Left renal pelvis (tissue), 4 donors: ENCODE measurements around the gene EHMT1. TPM values are rescaled to one million over a fixed set of nuclear protein-coding genes. Genes with fewer than 3 reads are reported as not detected.
"Not testable (repeated sequence)": the region's sequence is repeated elsewhere in the genome, so short reads cannot be mapped to it uniquely, and the experiment has no call there.

ENCODE experiments used
- DNase-seq, 4 donors: peaks; one replicate each; pipeline ENCODE4 v3.0.0-alpha.2; 2013; ENCODE audit warnings: low read depth in 4 of 4, low spot score in 3 of 4
- polyA plus RNA-seq, 4 donors: library from polyadenylated mRNA; unstranded; fragments of 120-200 nt; gene quantifications; one replicate each; pipeline ENCODE4 v1.2.1, GENCODE V29; 2013; ENCODE audit not compliant: insufficient read length in 4 of 4

Gene EHMT1
- polyA plus RNA-seq, 4 donors = 61.2 to 81.3 (median 72.9) TPM

GRCh38 chr9:137877506-137878122 lies 258.8 kb downstream of the EHMT1 start, which contains the start of gene CACNA1B:
TSS of gene CACNA1B (plus strand) at chr9:137877782. CDS start at chr9:137877934, 152 bp downstream.
- DNase-seq = not testable (repeated sequence)

- DNase-seq = peak; percentile 16 to 59 (median 50)
Measured at GRCh38 chr9:137878146-137878941, 259.5 kb downstream of the EHMT1 start.

GRCh38 chr9:137879052-137879451 lies 260.2 kb downstream of the EHMT1 start:
- DNase-seq = no peak

GRCh38 chr9:137879566-137880150 lies 260.9 kb downstream of the EHMT1 start:
- DNase-seq = no peak

- DNase-seq = no peak
Measured at GRCh38 chr9:137880160-137880975, 261.6 kb downstream of the EHMT1 start.

- no peak for DNase-seq
Measured at GRCh38 chr9:137880976-137881530, 262.2 kb downstream of the EHMT1 start.

- DNase-seq = no peak
Measured at GRCh38 chr9:137881591-137882505, 263.0 kb downstream of the EHMT1 start.

GRCh38 chr9:137882506-137882821 lies 263.7 kb downstream of the EHMT1 start:
- DNase-seq = no peak

- DNase-seq = not testable (repeated sequence)
Measured at GRCh38 chr9:137883977-137884376, 265.2 kb downstream of the EHMT1 start.

- not testable (repeated sequence) for DNase-seq
Measured at GRCh38 chr9:137884547-137884946, 265.7 kb downstream of the EHMT1 start.

- not testable (repeated sequence) for DNase-seq
Measured at GRCh38 chr9:137885121-137885520, 266.3 kb downstream of the EHMT1 start.

Other genes starting within 250 kb of the EHMT1 start
- gene EXD3, start 195.8 kb upstream of the EHMT1 start, polyA plus RNA-seq = 10 to 100 TPM in 2 of 4 donors, 1 to 10 TPM in 2; 8.4 to 26.9 (median 11.4) TPM
- 10 to 100 TPM in 1 of 4 donors, 1 to 10 TPM in 3; 2.5 to 10.9 (median 4.3) TPM for gene NOXA1, start 195.6 kb upstream of the EHMT1 start, polyA plus RNA-seq
- under 1 TPM; 0.20 to 0.70 (median 0.32) TPM for gene ENTPD8, start 177.6 kb upstream of the EHMT1 start, polyA plus RNA-seq
- gene NSMF, start 159.7 kb upstream of the EHMT1 start, polyA plus RNA-seq = 10 to 100 TPM; 40.4 to 51.3 (median 46.4) TPM
- gene PNPLA7, start 68.6 kb upstream of the EHMT1 start, polyA plus RNA-seq = 1 to 10 TPM; 1.4 to 4.6 (median 2.8) TPM
- gene MRPL41, start 67.1 kb upstream of the EHMT1 start, polyA plus RNA-seq = 10 to 100 TPM; 11.7 to 30.7 (median 16.4) TPM
- 10 to 100 TPM; 35.3 to 69.8 (median 41.6) TPM for gene DPH7, start 40.1 kb upstream of the EHMT1 start, polyA plus RNA-seq
- 10 to 100 TPM; 18.9 to 27.5 (median 20.5) TPM for gene ZMYND19, start 28.5 kb upstream of the EHMT1 start, polyA plus RNA-seq
- gene ARRDC1, start 13.3 kb upstream of the EHMT1 start, polyA plus RNA-seq = 10 to 100 TPM; 17.6 to 45.0 (median 26.7) TPM